Stimulated activated CD8-positive, alpha-beta memory T cell treated with anti-CD3 and anti-CD28 coated beads, Interleukin-15, amount 100 ng/mL, for 48 hours (primary cell): ENCODE data around the gene CXCR4.
"Not testable (repeated sequence)": the region's sequence is repeated elsewhere in the genome, so short reads cannot be mapped to it uniquely, and the experiment has no call there.

ENCODE experiments used
- DNase-seq, 2 donors: peaks; one replicate each; pipeline ENCODE4 v3.0.0-alpha.2; 2020; ENCODE audit warnings: low read depth in 2 of 2

The CXCR4 gene

DNA sequence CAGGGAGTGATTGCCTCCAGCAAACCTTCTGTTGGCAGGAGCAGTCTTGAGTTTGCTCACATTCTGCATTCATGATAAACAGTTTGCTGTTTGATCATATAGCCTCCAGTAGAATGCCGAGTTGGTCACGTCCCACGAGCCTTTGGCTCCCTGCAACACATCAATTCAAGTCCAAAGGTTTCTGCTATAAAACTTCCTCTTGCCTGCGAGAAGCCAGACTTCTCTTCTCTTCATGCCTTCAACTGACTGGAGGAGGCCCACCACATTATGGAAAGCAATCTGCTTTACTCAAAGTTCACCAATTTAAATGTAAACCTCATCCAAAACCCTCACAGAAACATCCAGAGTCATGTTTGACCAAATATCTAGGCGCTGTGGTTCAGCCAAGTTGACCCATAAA lies 40.8 kb downstream of the CXCR4 start:
- DNase-seq, result no peak

DNA sequence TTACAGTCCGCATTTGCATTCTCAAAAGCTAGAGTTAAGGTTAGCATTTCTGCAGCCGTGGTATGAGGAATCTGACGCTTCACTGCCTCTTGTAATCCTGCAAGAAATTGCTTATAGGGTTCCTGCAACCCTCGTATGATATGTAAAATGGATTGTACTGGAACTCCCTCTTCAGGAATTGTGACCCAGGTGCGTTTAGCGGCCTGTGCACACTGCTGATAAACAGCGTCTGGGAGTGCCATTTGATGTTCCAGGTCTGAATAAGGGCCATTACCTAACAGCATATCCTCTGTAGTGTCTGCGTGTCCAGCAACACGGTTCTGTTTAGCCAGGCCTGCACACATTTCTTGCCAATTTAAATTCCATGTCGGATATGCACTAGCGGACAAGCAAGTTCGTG lies 42.5 kb downstream of the CXCR4 start:
- DNase-seq, result no peak

DNA sequence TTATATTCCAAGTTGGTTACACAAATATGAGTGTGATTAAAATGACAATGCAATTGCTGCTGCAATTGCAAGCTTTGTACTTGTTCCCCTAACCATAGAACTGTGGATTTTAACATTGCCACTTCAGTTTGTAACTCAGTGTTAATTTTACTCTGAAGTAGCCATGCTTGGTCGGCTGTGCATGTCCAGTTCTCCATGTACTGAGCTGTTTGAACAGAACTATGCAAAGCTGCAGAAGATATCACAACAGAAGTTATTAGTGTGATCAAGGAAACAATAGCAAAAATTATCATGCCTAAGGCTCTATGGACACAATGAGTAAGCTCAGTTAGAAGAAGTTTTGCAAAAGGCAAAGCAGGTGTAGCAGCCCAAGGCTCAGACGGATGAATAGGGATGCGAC lies 45.3 kb downstream of the CXCR4 start:
- DNase-seq, result no peak

DNA sequence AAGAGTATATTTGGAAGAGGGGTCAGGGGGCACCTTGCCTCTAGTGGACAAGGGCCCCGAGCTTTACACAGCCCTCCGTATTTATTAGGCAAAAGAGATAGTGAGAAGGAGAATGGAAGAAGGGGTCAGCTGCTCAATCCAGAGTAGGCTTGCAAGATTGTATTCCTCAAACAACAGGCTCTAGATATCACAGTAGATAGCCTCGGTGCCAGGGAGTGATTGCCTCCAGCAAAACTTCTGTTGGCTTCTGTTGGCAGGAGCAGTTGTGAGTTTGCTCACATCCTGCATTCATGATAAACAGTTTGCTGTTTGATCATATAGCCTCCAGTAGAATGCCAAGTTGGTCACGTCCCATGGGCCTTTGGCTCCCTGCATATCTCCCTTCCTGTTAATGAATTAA lies 46.1 kb downstream of the CXCR4 start:
- not testable (repeated sequence) for DNase-seq

DNA sequence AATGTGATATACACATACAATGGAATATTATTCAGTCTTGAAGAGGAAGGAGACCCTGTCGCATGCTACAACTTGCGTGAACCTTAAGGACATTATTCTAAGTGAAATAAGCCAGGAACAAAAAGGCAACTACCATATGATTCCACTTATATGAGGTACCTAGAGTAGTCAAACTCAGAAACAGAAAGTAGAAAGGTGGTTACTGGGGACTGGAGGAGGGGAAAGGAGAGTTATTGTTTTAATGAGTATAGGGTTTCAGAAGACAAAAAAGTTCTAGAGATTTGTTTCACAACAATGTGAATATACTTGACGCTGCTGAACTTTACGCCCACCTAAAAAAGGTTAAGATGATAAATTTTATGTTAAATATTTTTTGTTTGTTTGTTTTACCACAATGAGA lies 47.0 kb downstream of the CXCR4 start:
- DNase-seq, result no peak

DNA sequence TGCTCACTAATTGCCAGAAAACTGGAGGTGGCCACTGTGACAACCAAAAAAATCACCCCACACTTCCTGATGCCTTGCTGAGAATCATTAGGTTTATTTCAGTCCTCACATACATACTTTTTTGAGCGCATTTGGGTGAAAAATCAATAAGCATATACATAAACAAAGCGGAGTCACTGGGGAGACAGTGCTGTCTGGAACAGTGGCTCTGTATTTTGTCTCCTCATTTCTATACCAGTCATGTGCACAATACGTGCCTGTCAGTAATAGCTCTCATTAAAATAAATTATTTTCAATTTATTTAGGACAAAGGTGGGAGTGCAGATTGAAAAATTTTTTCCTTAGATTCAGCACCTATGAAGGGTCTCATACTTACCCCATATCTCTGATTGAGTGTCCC lies 48.2 kb downstream of the CXCR4 start:
- DNase-seq, result no peak

DNA sequence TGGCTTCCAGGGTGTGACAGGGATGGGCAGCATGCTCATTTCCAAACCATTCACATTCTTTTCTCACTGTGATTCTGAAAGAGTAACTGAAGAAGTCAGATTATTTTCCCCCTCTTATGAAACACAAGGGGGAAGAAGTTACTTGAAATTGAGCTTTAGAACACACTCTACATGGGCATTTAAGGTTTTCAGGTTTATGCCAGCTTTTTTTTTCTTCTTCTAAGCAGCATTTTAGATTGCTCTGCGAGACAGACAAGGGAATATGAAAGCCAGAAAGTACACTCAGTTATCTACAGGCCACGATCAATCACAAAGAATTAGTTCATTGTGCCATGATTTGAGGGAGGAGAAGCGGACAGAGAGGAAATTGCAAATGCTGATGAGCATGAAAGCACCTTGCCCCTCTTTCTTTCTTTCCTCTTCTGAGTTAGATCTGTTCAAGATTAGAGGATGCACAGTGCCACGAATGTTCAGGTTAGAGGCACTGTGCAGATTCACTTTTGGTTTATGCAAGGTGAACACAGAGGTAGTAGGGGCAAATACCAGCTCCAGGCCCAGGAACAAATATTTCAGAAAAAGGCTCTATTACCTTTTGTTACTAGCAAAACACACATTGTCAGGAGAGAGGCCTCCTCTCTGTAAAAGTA lies 49.2 kb downstream of the CXCR4 start:
- no peak for DNase-seq

DNA sequence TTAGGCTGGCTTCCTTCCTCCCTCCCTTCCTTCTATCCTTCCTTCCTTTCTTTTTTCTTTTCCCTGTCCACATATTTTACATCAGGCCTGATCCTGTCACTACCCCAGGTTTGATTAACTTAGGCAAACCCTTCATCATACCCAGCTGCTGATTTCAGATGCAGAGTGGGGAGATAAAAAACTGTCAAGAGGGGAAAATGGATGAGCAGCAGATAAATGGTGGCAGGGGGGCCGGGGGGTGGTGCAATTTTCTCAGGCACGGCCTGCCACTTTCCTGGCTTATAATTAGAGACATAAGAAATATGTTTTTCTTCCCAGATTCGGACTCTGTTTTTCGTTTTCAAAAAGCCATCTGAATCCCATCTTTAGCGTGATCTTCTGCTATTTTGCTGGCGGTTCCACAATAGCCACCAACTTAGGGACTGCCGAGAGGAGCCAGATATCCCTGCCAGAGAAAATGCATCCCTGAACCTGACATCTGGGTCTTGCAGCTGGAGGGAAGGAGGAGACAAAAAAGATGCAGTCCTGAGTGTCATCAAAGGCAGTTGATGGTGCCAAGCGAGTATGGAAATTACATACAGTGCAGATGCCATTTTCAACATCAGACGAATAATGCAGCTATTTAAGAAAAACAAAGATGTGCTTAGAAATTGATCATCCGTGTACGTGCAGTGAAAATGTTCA lies 49.9 kb downstream of the CXCR4 start:
- DNase-seq, result no peak

DNA sequence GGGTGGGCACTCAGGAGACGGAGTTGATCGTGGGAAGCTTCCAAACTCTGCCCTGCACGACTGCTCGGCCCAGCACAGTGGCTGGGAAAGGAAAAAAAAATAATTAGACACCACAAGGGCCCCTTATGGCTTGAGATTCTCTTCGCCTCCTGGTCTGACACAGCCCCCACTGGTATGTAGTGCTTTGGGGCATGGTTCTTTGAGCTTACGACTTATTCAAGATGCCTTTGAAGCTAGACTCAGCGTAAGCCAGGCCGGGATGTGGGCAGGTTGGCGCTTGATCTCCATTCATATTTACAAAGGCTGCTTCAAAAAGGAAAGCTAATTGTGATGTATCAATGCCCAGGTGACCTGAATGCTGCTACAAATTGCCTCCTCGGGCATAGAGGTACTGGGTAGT lies 50.5 kb downstream of the CXCR4 start:
- DNase-seq, result no peak

DNA sequence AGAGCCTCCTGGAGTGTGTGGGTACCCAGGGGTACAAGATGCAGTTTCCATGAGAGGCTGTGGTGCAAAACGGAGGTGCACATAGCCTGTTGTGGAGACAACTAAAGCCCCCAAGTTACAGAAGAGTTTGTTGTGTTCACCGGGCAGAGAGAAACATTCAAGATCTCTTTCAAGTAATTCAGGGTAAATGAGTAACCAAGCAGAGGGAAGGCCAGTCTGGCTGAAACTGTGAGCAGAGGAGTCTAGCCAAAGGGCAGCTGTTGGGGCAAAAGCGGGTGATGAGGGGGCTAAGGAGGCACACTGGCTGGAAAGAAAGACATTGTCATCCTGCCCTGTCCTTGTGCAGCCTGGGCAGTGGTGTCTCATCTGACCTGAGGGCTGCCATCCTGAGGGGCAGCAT lies 52.0 kb downstream of the CXCR4 start:
- no peak for DNase-seq

DNA sequence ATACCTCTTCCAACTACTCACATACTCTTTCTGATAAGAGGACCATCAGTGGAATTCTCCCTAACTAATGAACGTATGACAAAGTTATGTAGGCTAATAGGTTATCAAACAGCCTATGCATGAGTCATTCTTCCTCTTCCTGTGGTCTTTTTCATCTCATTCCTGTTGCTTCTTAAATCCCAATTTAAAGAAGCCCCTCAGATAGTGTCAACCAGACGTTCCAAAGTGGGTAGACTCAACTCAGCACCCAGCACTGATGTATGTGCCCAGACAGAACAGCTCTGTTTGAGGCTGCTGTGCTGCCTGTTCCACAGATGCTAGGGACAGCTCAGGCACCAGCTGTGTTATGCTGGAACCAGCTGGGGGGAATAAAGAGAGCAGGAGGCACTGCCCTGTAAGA lies 52.6 kb downstream of the CXCR4 start:
- no peak for DNase-seq
